Neuronal stem cell (in vitro differentiated cells): Measurements from ENCODE around the gene DDC.

Experiments
- DNase-seq: peaks from one replicate; pipeline ENCODE4 v3.0.0-alpha.2; 2013; ENCODE audit warnings: low spot score
- H2AFZ ChIP-seq: one replicate; pipeline ENCODE4 v1.6.1; 2013; ENCODE audit warnings: mild to moderate bottlenecking, low read length, inconsistent platforms
- H2AK5ac ChIP-seq: 2 replicates; pipeline ENCODE4 v1.6.1; 2013; ENCODE audit warnings: low read depth, mild to moderate bottlenecking, inconsistent platforms, low read length, moderate library complexity, mixed read lengths
- H2BK120ac ChIP-seq: 2 replicates; pipeline ENCODE4 v1.6.1; 2013; ENCODE audit warnings: low read depth, mild to moderate bottlenecking, inconsistent platforms, low read length, moderate library complexity, mixed read lengths
- H2BK12ac ChIP-seq: one replicate; pipeline ENCODE4 v1.6.1; 2013; ENCODE audit warnings: low read length, inconsistent platforms
- H2BK15ac ChIP-seq: 2 replicates; pipeline ENCODE4 v1.6.1; 2013; ENCODE audit warnings: mild to moderate bottlenecking, low read length, inconsistent platforms, mixed read lengths
- H2BK5ac ChIP-seq: one replicate; pipeline ENCODE4 v1.6.1; 2013; ENCODE audit warnings: inconsistent platforms, mild to moderate bottlenecking, low read length, moderate library complexity
- H3K14ac ChIP-seq: one replicate; pipeline ENCODE4 v1.6.1; 2013; ENCODE audit warnings: low read length, inconsistent platforms
- H3K18ac ChIP-seq: 2 replicates; pipeline ENCODE4 v1.6.1; 2013; ENCODE audit warnings: low read length, inconsistent platforms
- H3K23ac ChIP-seq: 2 replicates; pipeline ENCODE4 v1.6.1; 2013; ENCODE audit warnings: low read depth, mild to moderate bottlenecking, mixed read lengths, low read length, inconsistent platforms; ENCODE audit not compliant: poor library complexity
- H3K27ac ChIP-seq: replicated peaks from 3 replicates; pipeline ENCODE4 v1.5.1; 2013; ENCODE audit warnings: low read length, inconsistent platforms
- H3K27me3 ChIP-seq, 3 experiments: 2 replicates each; pipeline ENCODE4 v1.6.1; 2013; ENCODE audit warnings: low read length in 3 of 3, mild to moderate bottlenecking in 2 of 3, inconsistent platforms in 1 of 3, low read depth in 1 of 3, mixed read lengths in 1 of 3, moderate library complexity in 1 of 3; ENCODE audit not compliant: control insufficient read depth in 3 of 3, insufficient read depth in 3 of 3
- H3K36me3 ChIP-seq, 2 donors: replicated peaks in 1 of 2; 2 replicates each; pipeline ENCODE4 v1.6.1; 2013; ENCODE audit warnings: low read length in 2 of 2; ENCODE audit not compliant: control insufficient read depth in 2 of 2, insufficient read depth in 2 of 2
- H3K4ac ChIP-seq: 2 replicates; pipeline ENCODE4 v1.6.1; 2013; ENCODE audit warnings: inconsistent platforms, mild to moderate bottlenecking, low read length, moderate library complexity
- H3K4me1 ChIP-seq, 2 donors: 1 replicate in 1 of 2; 2 replicates in 1 of 2; pipeline ENCODE4 v1.6.1; 2013; ENCODE audit warnings: low read length in 2 of 2, low read depth in 1 of 2; ENCODE audit not compliant: control insufficient read depth in 2 of 2, insufficient read depth in 1 of 2
- H3K4me2 ChIP-seq: one replicate; pipeline ENCODE4 v1.6.1; 2013; ENCODE audit warnings: mild to moderate bottlenecking, low read length, inconsistent platforms; ENCODE audit not compliant: insufficient read depth, poor library complexity, severe bottlenecking
- H3K4me3 ChIP-seq, 2 donors: 2 replicates each; pipeline ENCODE4 v1.5.1; 2013; ENCODE audit warnings: low read length in 2 of 2, mild to moderate bottlenecking in 2 of 2, inconsistent platforms in 1 of 2, moderate library complexity in 1 of 2
- H3K79me1 ChIP-seq: one replicate; pipeline ENCODE4 v1.6.1; 2013; ENCODE audit warnings: low read depth, mild to moderate bottlenecking, inconsistent platforms, low read length, moderate library complexity
- H3K9ac ChIP-seq: one replicate; pipeline ENCODE4 v1.6.1; 2013; ENCODE audit warnings: mild to moderate bottlenecking, low read depth, low read length, inconsistent platforms; ENCODE audit not compliant: poor library complexity
- H3K9me3 ChIP-seq, 2 donors: replicated peaks in 1 of 2; 2 replicates each; pipeline versions ENCODE3 to v1.6.1; 2013; ENCODE audit warnings: low read length in 2 of 2, mild to moderate bottlenecking in 2 of 2, inconsistent platforms in 1 of 2, low read depth in 1 of 2, mixed read lengths in 1 of 2, moderate library complexity in 1 of 2; ENCODE audit not compliant: control insufficient read depth in 2 of 2, insufficient read depth in 1 of 2
- H4K8ac ChIP-seq: one replicate; pipeline ENCODE4 v1.6.1; 2013; ENCODE audit warnings: low read depth, mild to moderate bottlenecking, inconsistent platforms, low read length, moderate library complexity
- H4K91ac ChIP-seq: one replicate; pipeline ENCODE4 v1.6.1; 2013; ENCODE audit warnings: low read length, low read depth, mild to moderate bottlenecking, inconsistent platforms; ENCODE audit not compliant: poor library complexity
- WGBS, 2 donors: extraction: QIAGEN DNeasy Blood & Tissue Kit; methylation state at CpG; one replicate each; pipeline ENCODE4 v1.1.7; 2013; ENCODE audit warnings: missing lambda C conversion rate in 2 of 2, mixed read lengths in 1 of 2; ENCODE audit not compliant: insufficient read length in 2 of 2, insufficient replicate concordance in 1 of 2; ENCODE audit errors: extremely low coverage in 2 of 2; 5-methylcytosine and 5-hydroxymethylcytosine counted together

DDC gene

DNA sequence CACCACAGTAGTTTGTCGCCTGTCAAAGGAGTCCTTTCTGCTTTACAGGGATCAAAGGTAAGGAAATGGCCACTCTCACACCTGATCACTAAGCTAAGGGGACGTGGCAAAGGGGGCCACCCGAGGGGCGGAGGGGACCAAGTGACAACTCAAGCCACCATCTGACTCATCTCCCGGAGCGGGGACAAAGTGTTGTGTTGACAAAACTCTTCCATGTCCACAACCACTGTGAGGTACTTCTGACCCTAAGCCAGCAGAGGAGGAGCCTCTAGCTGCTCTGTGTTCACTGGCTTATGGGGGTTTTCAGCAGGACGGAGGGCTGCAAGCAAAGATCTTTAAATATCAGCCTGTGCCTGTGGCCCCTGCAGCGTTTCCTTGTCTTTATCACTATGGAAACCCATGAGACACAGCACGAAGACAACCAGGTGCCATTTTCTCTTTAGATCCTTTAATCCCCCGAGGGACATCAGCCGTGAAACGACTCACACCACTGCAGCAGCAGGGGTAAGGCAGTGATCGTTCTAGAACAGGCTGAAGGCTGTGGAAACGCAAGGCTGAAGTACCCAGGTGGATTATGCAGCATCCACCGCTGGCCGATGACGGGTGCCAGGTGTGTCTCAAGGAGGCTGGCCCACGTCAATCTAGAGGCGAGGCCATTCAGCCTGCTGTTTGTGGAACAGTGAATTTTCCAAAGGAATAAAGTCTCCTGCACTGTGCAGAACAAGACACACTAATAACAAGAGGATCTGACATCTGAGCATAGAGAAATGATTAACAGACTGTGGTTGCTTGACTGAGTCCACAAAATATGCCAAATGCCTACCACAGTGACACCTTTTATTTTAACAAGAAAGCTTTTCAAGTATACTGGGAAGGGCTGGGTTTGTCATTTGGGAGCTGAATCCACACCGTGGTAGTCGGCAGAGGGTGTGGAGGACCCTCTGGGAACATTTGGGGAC lies 26.6 kb upstream of the DDC start:
- no peak overlapping the region for H2BK15ac ChIP-seq
- no peak overlapping the region for H3K4ac ChIP-seq
- no peaks in the 10 kb centered on the region for H3K27me3 ChIP-seq
- no peak overlapping the region for H3K18ac ChIP-seq
- no CpG with 5 or more reads among the region's 21 CpGs for WGBS, 2 donors
- H4K8ac ChIP-seq: no peak overlapping the region
- H3K9me3 ChIP-seq: no peaks in the 10 kb centered on the region
- no peak overlapping the region for H2BK120ac ChIP-seq
- H2AK5ac ChIP-seq: no peak overlapping the region
- H3K4me2 ChIP-seq: no peak overlapping the region
- no peaks in the 10 kb centered on the region for H3K79me1 ChIP-seq
- no peak overlapping the region for H2BK12ac ChIP-seq
- H3K27ac ChIP-seq: no peak overlapping the region
- no peak overlapping the region for H4K91ac ChIP-seq
- H2AFZ ChIP-seq: no peak overlapping the region
- no peak overlapping the region for H3K4me3 ChIP-seq
- H2BK5ac ChIP-seq: no peak overlapping the region
- no peak overlapping the region for H3K9ac ChIP-seq
- H3K36me3 ChIP-seq: peaks cover 12 to 60% of the 10 kb centered on the region in 2 donors
- DNase-seq: no peak
- H3K14ac ChIP-seq: no peak overlapping the region
- H3K23ac ChIP-seq: no peak overlapping the region
- no peaks in the 10 kb centered on the region for H3K4me1 ChIP-seq

DNA sequence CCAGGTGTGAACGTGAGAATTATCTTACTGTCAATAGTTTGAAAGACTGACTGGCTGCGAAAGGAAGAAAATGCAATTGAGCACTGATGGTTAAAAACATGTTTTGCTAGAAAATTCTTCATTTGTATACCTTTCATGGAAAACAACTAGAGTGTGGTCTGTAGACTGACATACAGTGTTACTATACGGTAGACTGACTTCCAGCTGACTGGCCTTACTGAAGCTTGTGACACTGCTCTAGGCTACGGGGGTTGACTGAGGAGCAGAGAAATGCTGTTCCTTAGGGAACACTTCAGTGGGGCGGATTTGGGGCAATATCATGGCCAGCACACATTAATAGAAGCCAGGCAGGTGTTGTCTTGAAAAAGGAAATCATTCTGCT lies 25.9 kb upstream of the DDC start:
- Histone ChIP-seq H3K27me3 (no peaks in the 10 kb centered on the region), H3K9me3 (no peaks in the 10 kb centered on the region), H2BK12ac (no peak overlapping the region), H3K9ac (no peak overlapping the region), H4K91ac (no peak overlapping the region), H3K4me2 (no peak overlapping the region), H2BK15ac (no peak overlapping the region), H4K8ac (no peak overlapping the region), H3K27ac (no peak overlapping the region), H2AK5ac (no peak overlapping the region), H3K4me1 (no peaks in the 10 kb centered on the region), H3K18ac (no peak overlapping the region), H3K14ac (no peak overlapping the region), H2BK5ac (no peak overlapping the region), H3K79me1 (no peaks in the 10 kb centered on the region), H3K36me3 (peaks cover 12 to 53% of the 10 kb centered on the region in 2 donors), H3K23ac (no peak overlapping the region), H3K4ac (no peak overlapping the region), H3K4me3 (no peak overlapping the region), H2BK120ac (no peak overlapping the region), H2AFZ (no peak overlapping the region)
- DNase-seq: no peak
- no CpG with 5 or more reads among the region's 5 CpGs for WGBS, 2 donors

DNA sequence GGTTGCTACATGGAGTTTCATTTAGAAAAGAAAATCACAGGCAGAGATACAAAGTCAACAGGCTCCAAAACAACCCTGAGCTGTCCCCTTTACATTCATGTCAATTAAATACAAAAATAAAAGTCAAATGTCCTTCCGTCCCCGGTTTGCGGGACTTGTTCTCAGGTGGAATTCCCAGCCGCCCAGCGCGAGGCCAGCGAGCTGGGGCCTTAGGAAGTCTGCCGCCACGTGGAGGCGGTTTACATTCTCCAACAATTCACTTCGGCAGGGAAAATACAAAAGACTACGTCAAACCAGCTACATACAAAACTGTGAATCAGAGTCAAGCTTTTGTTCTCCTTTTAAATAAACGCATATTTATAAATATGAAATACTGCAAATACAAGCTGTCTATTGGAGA lies 25.3 kb upstream of the DDC start:
- H3K27ac ChIP-seq: no peak overlapping the region
- H4K8ac ChIP-seq: no peak overlapping the region
- H3K14ac ChIP-seq: no peak overlapping the region
- H4K91ac ChIP-seq: no peak overlapping the region
- H3K18ac ChIP-seq: no peak overlapping the region
- H3K27me3 ChIP-seq: no peaks in the 10 kb centered on the region
- H3K9me3 ChIP-seq: no peaks in the 10 kb centered on the region
- peaks cover 12 to 48% of the 10 kb centered on the region in 2 donors for H3K36me3 ChIP-seq
- no peak overlapping the region for H2BK15ac ChIP-seq
- no peak overlapping the region for H2AFZ ChIP-seq
- H2BK120ac ChIP-seq: no peak overlapping the region
- no peak overlapping the region for H3K9ac ChIP-seq
- WGBS, 2 donors: no CpG with 5 or more reads among the region's 13 CpGs
- H3K4me1 ChIP-seq: no peaks in the 10 kb centered on the region
- H2AK5ac ChIP-seq: no peak overlapping the region
- H2BK12ac ChIP-seq: no peak overlapping the region
- no peak overlapping the region for H3K23ac ChIP-seq
- H3K4me2 ChIP-seq: no peak overlapping the region
- no peaks in the 10 kb centered on the region for H3K79me1 ChIP-seq
- H2BK5ac ChIP-seq: no peak overlapping the region
- H3K4ac ChIP-seq: no peak overlapping the region
- no peak overlapping the region for H3K4me3 ChIP-seq
- no peak for DNase-seq

DNA sequence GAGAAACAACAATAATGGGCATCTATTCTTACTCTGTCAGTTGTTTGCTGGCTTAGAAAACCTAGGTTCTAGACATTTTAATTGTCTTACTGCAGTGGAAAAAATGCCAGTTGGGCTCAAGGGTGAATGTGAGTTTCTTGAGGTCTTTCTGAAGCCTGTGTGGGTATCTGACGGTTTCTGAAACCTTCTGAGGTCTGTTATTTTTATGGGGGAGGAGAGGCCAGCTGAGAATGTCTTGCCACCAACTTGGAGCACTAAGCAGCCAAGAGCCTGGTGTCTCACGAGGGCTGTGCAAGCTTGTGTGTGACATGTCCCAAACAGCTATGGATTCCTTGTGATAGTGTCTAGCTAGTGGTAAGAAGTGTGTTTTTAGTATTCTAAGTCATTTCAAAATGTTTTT lies 24.2 kb upstream of the DDC start:
- no peaks in the 10 kb centered on the region for H3K4me1 ChIP-seq
- WGBS, 2 donors: no CpG with 5 or more reads among the region's 2 CpGs
- H3K36me3 ChIP-seq: peaks cover 9 to 36% of the 10 kb centered on the region in 2 donors

More for the DNA sequence above, 24.2 kb upstream of the DDC start:
- no peak overlapping the region for H3K4ac ChIP-seq
- no peak overlapping the region for H3K4me3 ChIP-seq
- H3K9me3 ChIP-seq: peaks cover 0 to 1% of the 10 kb centered on the region in 2 donors
- no peak overlapping the region for H3K4me2 ChIP-seq
- no peak overlapping the region for H3K18ac ChIP-seq
- no peak overlapping the region for H3K23ac ChIP-seq
- H2BK5ac ChIP-seq: no peak overlapping the region
- no peak overlapping the region for H2BK15ac ChIP-seq
- no peak overlapping the region for H3K9ac ChIP-seq
- H2AK5ac ChIP-seq: no peak overlapping the region
- no peak overlapping the region for H4K8ac ChIP-seq
- H2BK12ac ChIP-seq: no peak overlapping the region
- no peaks in the 10 kb centered on the region for H3K79me1 ChIP-seq
- H4K91ac ChIP-seq: no peak overlapping the region
- no peak overlapping the region for H3K27ac ChIP-seq
- no peak overlapping the region for H3K14ac ChIP-seq
- no peak overlapping the region for H2BK120ac ChIP-seq
- no peaks in the 10 kb centered on the region for H3K27me3 ChIP-seq
- DNase-seq: no peak
- no peak overlapping the region for H2AFZ ChIP-seq
